ENCODE data around the gene DUSP5. TPM values are rescaled to one million over a fixed set of nuclear protein-coding genes. Genes with fewer than 3 reads are reported as not detected.

The DUSP5 gene
- total and polyA plus RNA-seq, 10 of the 15 experiments (the other 5 are each of a cell fraction or from before 2014, with no cell fraction given), result 2.1 to 95.9 (median 23.4) TPM

GRCh38 chr10:110479710-110480109 lies 18.0 kb upstream of the DUSP5 start (continued):
- TF ChIP-seq BCLAF1 (IDR thresholded peaks at IDR 0.05) (no peak), ZNF592 (IDR thresholded peaks at IDR 0.05) (no peak), ZNF384 (IDR thresholded peaks at IDR 0.05; ENCODE audit: borderline replicate concordance, low read depth, low read length) (no peak)

- RAD21 ChIA-PET (ENCODE audit: unreplicated experiment), result no interaction called here
- H3K4me2 ChIP-seq (ENCODE audit: control insufficient read depth, insufficient read depth), result no peak overlapping the region
- DNase-seq (ENCODE audit: low read depth, low spot score) (no peak), ATAC-seq (peak; percentile 53), FAIRE-seq (no peak)
- CTCF ChIA-PET, result no interaction called here
- H3K9ac ChIP-seq (ENCODE audit: control insufficient read depth, insufficient read depth, low read length), result no peak overlapping the region
- no TSS peak for BruUV-seq (replicated peaks)
- no peaks in the 10 kb centered on the region for H3K36me3 ChIP-seq (ENCODE audit: control insufficient read depth in 2 of 2, insufficient read depth in 2 of 2, low read length in 1 of 2)
- no peak overlapping the region for H2AFZ ChIP-seq (ENCODE audit: control insufficient read depth, low read depth, low read length)
- no peaks in the 10 kb centered on the region for H3K27me3 ChIP-seq (replicated peaks in 1 of 2; ENCODE audit: control insufficient read depth in 2 of 2, insufficient read depth in 2 of 2, low read length in 1 of 2)
- no peaks in the 10 kb centered on the region for H3K9me3 ChIP-seq (replicated peaks; ENCODE audit: control insufficient read depth, insufficient read depth, low read length)
- SMC1A ChIA-PET (ENCODE audit: uncharacterized antibody, unreplicated experiment), result interaction anchor here (0.9 to 1.4 kb wide), 2 partner anchors 12 to 126 kb away, joined by 3 read pairs; no protein-coding TSS in a partner anchor
- TF ChIP-seq CTCF (IDR thresholded peaks at IDR 0.05 in 2 of 3, conservative IDR thresholded peaks at IDR 0.05 in 1 of 3; ENCODE audit: control insufficient read depth in 2 of 3, extremely low read depth in 1 of 3, insufficient read depth in 1 of 3, low read depth in 3 of 3, low read length in 3 of 3), result 0 out of 6 replicates have a peak, but pooled peaks of 1 of the 3 experiments have one; percentile 9
- no peak for TF ChIP-seq E2F4 (IDR thresholded peaks at IDR 0.05; ENCODE audit: low read depth, low read length)
- intact Hi-C loops (cut with micrococcal nuclease; ENCODE audit: unreplicated experiment) (no loop called here), in situ Hi-C loops (cut with MboI) (no loop called here)
- no peaks in the 10 kb centered on the region for H4K20me1 ChIP-seq (ENCODE audit: control insufficient read depth, insufficient read depth)
- H3K79me2 ChIP-seq (ENCODE audit: control insufficient read depth, insufficient read depth, low read length), result no peaks in the 10 kb centered on the region
- H3K4me1 ChIP-seq (ENCODE audit: control insufficient read depth, insufficient read depth, low read length), result no peaks in the 10 kb centered on the region
- no peak overlapping the region for H3K4me3 ChIP-seq
- POLR2A ChIA-PET, result no interaction called here
- WGBS (ENCODE audit: insufficient coverage, insufficient replicate concordance, low lambda C conversion rate, missing lambda C conversion rate), result 71% methylated on average over 3 of the region's 3 CpGs
- no peak overlapping the region for H3K27ac ChIP-seq (ENCODE audit: control insufficient read depth, insufficient read depth)
Measured at GRCh38 chr10:110480387-110480786, 17.3 kb upstream of the DUSP5 start.
